ENCODE data around the gene MYO5B. TPM values are rescaled to one million over a fixed set of nuclear protein-coding genes. Genes with fewer than 3 reads are reported as not detected.
"Not testable (repeated sequence)": the region's sequence is repeated elsewhere in the genome, so short reads cannot be mapped to it uniquely, and the experiment has no call there.

Gene MYO5B
- total and polyA plus RNA-seq, 7 experiments from 2014 or later = 0.02 to 0.04 TPM; not detected in 5

- ChIA-PET CTCF (no interaction called here), POLR2A (no interaction called here)
- Mint-ChIP-seq H3K4me3 (no peak overlapping the region), H3K36me3 (no peaks in the 10 kb centered on the region), H3K27me3 (peaks cover 0 to 19% (median 5%) of the 10 kb centered on the region in 5 donors), H3K9me3 (peaks cover 0 to 3% (median 0%) of the 10 kb centered on the region in 11 donors), H3K4me1 (peaks cover 0 to 7% (median 0%) of the 10 kb centered on the region in 7 donors), H3K27ac (no peak overlapping the region)
- H3K27me3 ChIP-seq (ENCODE audit: control insufficient read depth in 2 of 2, insufficient read depth in 2 of 2, low read length in 2 of 2) = no peaks in the 10 kb centered on the region
- no peak overlapping the region for H3K4me3 ChIP-seq (ENCODE audit: low read length)
- no peaks in the 10 kb centered on the region for H3K4me1 ChIP-seq (ENCODE audit: control insufficient read depth in 2 of 2, insufficient read depth in 2 of 2, low read length in 2 of 2)
- ATAC-seq (no peak), DNase-seq (no peak)
- no peak overlapping the region for H3K27ac ChIP-seq (ENCODE audit: low read depth, low read length)
- intact Hi-C loops (cut with micrococcal nuclease) = no loop called here
- no peaks in the 10 kb centered on the region for H3K36me3 ChIP-seq (ENCODE audit: control insufficient read depth in 2 of 3, insufficient read depth in 3 of 3, low read length in 3 of 3)
- H3K9me3 ChIP-seq (ENCODE audit: control insufficient read depth in 2 of 3, low read length in 3 of 3) = no peaks in the 10 kb centered on the region
Observed at GRCh38 chr18:49892148-49892924, 302.6 kb downstream of the MYO5B start.

GRCh38 chr18:49890041-49890440 is 304.9 kb downstream of the MYO5B start:
- intact Hi-C loops (cut with micrococcal nuclease) = no loop called here
- Histone ChIP-seq H3K36me3 (ENCODE audit: control insufficient read depth in 2 of 3, insufficient read depth in 3 of 3, low read length in 3 of 3) (no peaks in the 10 kb centered on the region), H3K27me3 (ENCODE audit: control insufficient read depth in 2 of 2, insufficient read depth in 2 of 2, low read length in 2 of 2) (no peaks in the 10 kb centered on the region), H3K4me3 (ENCODE audit: low read length) (no peak overlapping the region), H3K4me1 (ENCODE audit: control insufficient read depth in 2 of 2, insufficient read depth in 2 of 2, low read length in 2 of 2) (no peaks in the 10 kb centered on the region), H3K9me3 (ENCODE audit: control insufficient read depth in 2 of 3, low read length in 3 of 3) (no peaks in the 10 kb centered on the region), H3K27ac (ENCODE audit: low read depth, low read length) (no peak overlapping the region)
- no peak for ATAC-seq
- POLR2A ChIA-PET = interaction anchor here (0.6 to 0.9 kb wide), 2 partner anchors 11 to 24 kb away, joined by 3 read pairs; no protein-coding TSS in a partner anchor
- CTCF ChIA-PET = no interaction called here
- Mint-ChIP-seq H3K36me3 (no peaks in the 10 kb centered on the region), H3K4me3 (no peak overlapping the region), H3K4me1 (peaks cover 0 to 7% (median 0%) of the 10 kb centered on the region in 7 donors), H3K27me3 (peaks cover 0 to 17% (median 3%) of the 10 kb centered on the region in 5 donors), H3K27ac (no peak overlapping the region), H3K9me3 (peaks cover 0 to 3% (median 0%) of the 10 kb centered on the region in 11 donors)
- no peak for DNase-seq

- H3K27me3 Mint-ChIP-seq = peaks cover 0 to 18% (median 2%) of the 10 kb centered on the region in 5 donors
- H3K9me3 ChIP-seq (ENCODE audit: control insufficient read depth in 2 of 3, low read length in 3 of 3); CTCF ChIA-PET; intact Hi-C loops (cut with micrococcal nuclease); H3K9me3 Mint-ChIP-seq; H3K27ac Mint-ChIP-seq; DNase-seq; H3K4me1 Mint-ChIP-seq; H3K4me3 ChIP-seq (ENCODE audit: low read length); H3K4me3 Mint-ChIP-seq; ATAC-seq; H3K4me1 ChIP-seq (ENCODE audit: control insufficient read depth in 2 of 2, insufficient read depth in 2 of 2, low read length in 2 of 2); H3K36me3 Mint-ChIP-seq; H3K36me3 ChIP-seq (ENCODE audit: control insufficient read depth in 2 of 3, insufficient read depth in 3 of 3, low read length in 3 of 3); H3K27ac ChIP-seq (ENCODE audit: low read depth, low read length); H3K27me3 ChIP-seq (ENCODE audit: control insufficient read depth in 2 of 2, insufficient read depth in 2 of 2, low read length in 2 of 2): not testable (repeated sequence)
- POLR2A ChIA-PET = interaction anchor here (0.9 kb wide), 1 partner anchor 10 kb away, joined by 3 read pairs; no protein-coding TSS in a partner anchor
Observed at GRCh38 chr18:49889552-49889951, 305.4 kb downstream of the MYO5B start.

- Mint-ChIP-seq H3K27me3 (peaks cover 4 to 15% (median 10%) of the 10 kb centered on the region in 5 donors), H3K9me3 (no peaks in the 10 kb centered on the region), H3K4me3 (no peak overlapping the region), H3K4me1 (peaks cover 0 to under 1% (median 0%) of the 10 kb centered on the region in 7 donors), H3K36me3 (no peaks in the 10 kb centered on the region), H3K27ac (no peak overlapping the region)
- H3K27ac ChIP-seq (ENCODE audit: low read depth, low read length) = no peak overlapping the region
- no peak for ATAC-seq
- H3K9me3 ChIP-seq (ENCODE audit: control insufficient read depth in 2 of 3, low read length in 3 of 3) = no peaks in the 10 kb centered on the region
- ChIA-PET POLR2A (interaction anchor here (0.6 kb wide), 1 partner anchor 1219 kb away, joined by 6 read pairs; no protein-coding TSS in a partner anchor), CTCF (no interaction called here)
- DNase-seq = no peak
- intact Hi-C loops (cut with micrococcal nuclease) = no loop called here
- no peaks in the 10 kb centered on the region for H3K27me3 ChIP-seq (ENCODE audit: control insufficient read depth in 2 of 2, insufficient read depth in 2 of 2, low read length in 2 of 2)
- no peaks in the 10 kb centered on the region for H3K36me3 ChIP-seq (ENCODE audit: control insufficient read depth in 2 of 3, insufficient read depth in 3 of 3, low read length in 3 of 3)
- H3K4me1 ChIP-seq (ENCODE audit: control insufficient read depth in 2 of 2, insufficient read depth in 2 of 2, low read length in 2 of 2) = no peaks in the 10 kb centered on the region
- H3K4me3 ChIP-seq (ENCODE audit: low read length) = no peak overlapping the region
Observed at GRCh38 chr18:49886891-49887764, 307.8 kb downstream of the MYO5B start.

DNA sequence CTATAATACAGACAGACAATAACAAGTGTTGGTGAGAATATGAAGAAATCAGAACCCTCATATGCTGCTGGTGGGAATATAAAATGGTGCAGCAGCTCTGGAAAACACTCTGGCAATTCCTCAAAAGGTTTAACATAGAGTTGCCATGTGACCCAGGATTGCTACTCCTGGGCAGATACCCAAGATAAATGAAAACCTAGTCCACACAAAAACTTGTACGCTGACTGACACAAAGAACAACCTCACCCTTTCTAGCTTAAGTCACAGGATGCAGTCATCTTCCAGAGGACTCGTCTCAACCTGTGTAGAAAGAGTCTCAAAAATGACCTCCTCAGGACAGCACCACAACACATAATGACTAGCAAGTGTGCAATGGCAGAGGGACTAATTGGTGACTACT is 310.0 kb downstream of the MYO5B start:
- Mint-ChIP-seq H3K9me3 (peaks cover 0 to 1% (median 0%) of the 10 kb centered on the region in 11 donors), H3K27ac (no peak overlapping the region), H3K27me3 (peaks cover 0 to 20% (median 9%) of the 10 kb centered on the region in 5 donors), H3K4me1 (no peaks in the 10 kb centered on the region), H3K4me3 (no peak overlapping the region), H3K36me3 (no peaks in the 10 kb centered on the region)
- H3K36me3 ChIP-seq (ENCODE audit: control insufficient read depth in 2 of 3, insufficient read depth in 3 of 3, low read length in 3 of 3) = no peaks in the 10 kb centered on the region
- no peak for ATAC-seq
- intact Hi-C loops (cut with micrococcal nuclease) = no loop called here
- H3K4me3 ChIP-seq (ENCODE audit: low read length) = no peak overlapping the region
- no peaks in the 10 kb centered on the region for H3K4me1 ChIP-seq (ENCODE audit: control insufficient read depth in 2 of 2, insufficient read depth in 2 of 2, low read length in 2 of 2)
- ChIA-PET CTCF (no interaction called here), POLR2A (no interaction called here)
- no peak for DNase-seq
- no peak overlapping the region for H3K27ac ChIP-seq (ENCODE audit: low read depth, low read length)
- no peaks in the 10 kb centered on the region for H3K9me3 ChIP-seq (ENCODE audit: control insufficient read depth in 2 of 3, low read length in 3 of 3)
- no peaks in the 10 kb centered on the region for H3K27me3 ChIP-seq (ENCODE audit: control insufficient read depth in 2 of 2, insufficient read depth in 2 of 2, low read length in 2 of 2)

DNA sequence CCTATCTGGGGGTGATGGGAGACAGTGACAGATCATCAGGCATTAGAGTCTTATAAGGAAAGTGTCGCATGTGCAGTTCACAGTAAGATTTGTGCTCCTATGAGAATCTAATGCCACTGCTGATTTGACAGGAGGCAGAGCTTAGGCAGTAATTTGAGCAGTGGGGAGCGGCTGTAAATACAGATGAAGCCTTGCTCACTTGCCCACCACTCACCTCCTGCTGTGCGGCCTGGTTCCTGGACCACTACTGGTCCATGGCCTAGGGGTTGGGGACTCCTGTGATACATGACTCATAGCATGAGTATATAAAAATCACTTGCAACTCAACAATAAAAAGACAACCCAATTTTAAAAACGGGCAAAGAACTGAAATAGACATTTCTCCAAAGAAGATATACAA is 310.5 kb downstream of the MYO5B start:
- H3K4me1 ChIP-seq (ENCODE audit: control insufficient read depth in 2 of 2, insufficient read depth in 2 of 2, low read length in 2 of 2) = no peaks in the 10 kb centered on the region
- no peak overlapping the region for H3K4me3 ChIP-seq (ENCODE audit: low read length)
- ChIA-PET CTCF (no interaction called here), POLR2A (no interaction called here)
- Mint-ChIP-seq H3K9me3 (peaks cover 0 to 1% (median 0%) of the 10 kb centered on the region in 11 donors), H3K27me3 (peaks cover 0 to 22% (median 12%) of the 10 kb centered on the region in 5 donors), H3K4me1 (no peaks in the 10 kb centered on the region), H3K36me3 (no peaks in the 10 kb centered on the region), H3K4me3 (no peak overlapping the region), H3K27ac (no peak overlapping the region)
- intact Hi-C loops (cut with micrococcal nuclease) = no loop called here
- no peak overlapping the region for H3K27ac ChIP-seq (ENCODE audit: low read depth, low read length)
- ATAC-seq = no peak
- H3K27me3 ChIP-seq (ENCODE audit: control insufficient read depth in 2 of 2, insufficient read depth in 2 of 2, low read length in 2 of 2) = no peaks in the 10 kb centered on the region
- H3K36me3 ChIP-seq (ENCODE audit: control insufficient read depth in 2 of 3, insufficient read depth in 3 of 3, low read length in 3 of 3) = no peaks in the 10 kb centered on the region
- DNase-seq = no peak
- H3K9me3 ChIP-seq (ENCODE audit: control insufficient read depth in 2 of 3, low read length in 3 of 3) = no peaks in the 10 kb centered on the region

All from naive thymus-derived CD4-positive, alpha-beta T cell (primary cell).